ENCODE results near the gene AKAP6. TPM values are rescaled to one million over a fixed set of nuclear protein-coding genes. Genes with fewer than 3 reads are reported as not detected.

AKAP6 gene
- total RNA-seq, 1 donor from 2014 or later: 3.4 TPM

GRCh38 chr14:32311294-32312009 is 17.6 kb upstream of the AKAP6 start:
- H3K9me3 Mint-ChIP-seq (ENCODE audit: low read depth): no peaks in the 10 kb centered on the region
- no peak overlapping the region for H3K27ac Mint-ChIP-seq
- TF ChIP-seq CTCF (IDR thresholded peaks at IDR 0.05; ENCODE audit: unreplicated experiment): no peak
- no peaks in the 10 kb centered on the region for H3K27me3 Mint-ChIP-seq
- peaks cover 7% of the 10 kb centered on the region for H3K4me1 Mint-ChIP-seq (ENCODE audit: low read depth)
- no peak for DNase-seq (ENCODE audit: low spot score, unreplicated experiment)
- H3K4me3 Mint-ChIP-seq (ENCODE audit: low read depth): no peak overlapping the region
- no peaks in the 10 kb centered on the region for H3K36me3 Mint-ChIP-seq (ENCODE audit: insufficient read depth)

GRCh38 chr14:32312010-32312331 is 17.1 kb upstream of the AKAP6 start:
- H3K4me3 Mint-ChIP-seq (ENCODE audit: low read depth): no peak overlapping the region
- no peak overlapping the region for H3K27ac Mint-ChIP-seq
- no peaks in the 10 kb centered on the region for H3K27me3 Mint-ChIP-seq
- no peaks in the 10 kb centered on the region for H3K9me3 Mint-ChIP-seq (ENCODE audit: low read depth)
- H3K4me1 Mint-ChIP-seq (ENCODE audit: low read depth): peaks cover 7% of the 10 kb centered on the region
- no peak for TF ChIP-seq CTCF (IDR thresholded peaks at IDR 0.05; ENCODE audit: unreplicated experiment)
- no peaks in the 10 kb centered on the region for H3K36me3 Mint-ChIP-seq (ENCODE audit: insufficient read depth)
- no peak for DNase-seq (ENCODE audit: low spot score, unreplicated experiment)

- no peak overlapping the region for H3K27ac Mint-ChIP-seq
- DNase-seq (ENCODE audit: low spot score, unreplicated experiment): no peak
- TF ChIP-seq CTCF (IDR thresholded peaks at IDR 0.05; ENCODE audit: unreplicated experiment): no peak
- H3K9me3 Mint-ChIP-seq (ENCODE audit: low read depth): no peaks in the 10 kb centered on the region
- H3K36me3 Mint-ChIP-seq (ENCODE audit: insufficient read depth): no peaks in the 10 kb centered on the region
- H3K27me3 Mint-ChIP-seq: no peaks in the 10 kb centered on the region
- H3K4me3 Mint-ChIP-seq (ENCODE audit: low read depth): no peak overlapping the region
- no peaks in the 10 kb centered on the region for H3K4me1 Mint-ChIP-seq (ENCODE audit: low read depth)
Measured at GRCh38 chr14:32313844-32314376, 15.2 kb upstream of the AKAP6 start.

- Mint-ChIP-seq H3K27me3 (no peaks in the 10 kb centered on the region), H3K4me3 (ENCODE audit: low read depth) (no peak overlapping the region), H3K36me3 (ENCODE audit: insufficient read depth) (no peaks in the 10 kb centered on the region), H3K4me1 (ENCODE audit: low read depth) (no peaks in the 10 kb centered on the region), H3K27ac (no peak overlapping the region), H3K9me3 (ENCODE audit: low read depth) (no peaks in the 10 kb centered on the region)
- no peak for TF ChIP-seq CTCF (IDR thresholded peaks at IDR 0.05; ENCODE audit: unreplicated experiment)
- DNase-seq (ENCODE audit: low spot score, unreplicated experiment): no peak
Measured at GRCh38 chr14:32318087-32318795, 10.9 kb upstream of the AKAP6 start.

- no peak for DNase-seq (ENCODE audit: low spot score, unreplicated experiment)
Measured at GRCh38 chr14:32319368-32320049, 9.6 kb upstream of the AKAP6 start.

More at GRCh38 chr14:32319368-32320049, 9.6 kb upstream of the AKAP6 start:
- TF ChIP-seq CTCF (IDR thresholded peaks at IDR 0.05; ENCODE audit: unreplicated experiment): no peak
- no peaks in the 10 kb centered on the region for H3K9me3 Mint-ChIP-seq (ENCODE audit: low read depth)
- H3K27ac Mint-ChIP-seq: no peak overlapping the region
- no peaks in the 10 kb centered on the region for H3K27me3 Mint-ChIP-seq
- no peaks in the 10 kb centered on the region for H3K36me3 Mint-ChIP-seq (ENCODE audit: insufficient read depth)
- no peak overlapping the region for H3K4me3 Mint-ChIP-seq (ENCODE audit: low read depth)
- no peaks in the 10 kb centered on the region for H3K4me1 Mint-ChIP-seq (ENCODE audit: low read depth)
